HFF-Myc (cell line): ENCODE data around the gene ZBTB7A.

Experiments
- DNase-seq: peaks from one replicate; pipeline ENCODE4 v3.0.0-alpha.2; 2011; ENCODE audit warnings: low read depth; ENCODE audit errors: extremely low read depth
- H3K4me3 ChIP-seq: replicated peaks from 2 replicates; pipeline ENCODE4 v1.5.1; 2011; ENCODE audit warnings: low read depth, mild to moderate bottlenecking, control low read depth, low read length
- TF ChIP-seq, protein P1 (sequence below): IDR thresholded peaks from 2 replicates; pipeline ENCODE4 v1.5.1; 2012; ENCODE audit warnings: mild to moderate bottlenecking, low read depth, low read length, control low read depth; ENCODE audit errors: missing control alignments

The ZBTB7A gene

DNA sequence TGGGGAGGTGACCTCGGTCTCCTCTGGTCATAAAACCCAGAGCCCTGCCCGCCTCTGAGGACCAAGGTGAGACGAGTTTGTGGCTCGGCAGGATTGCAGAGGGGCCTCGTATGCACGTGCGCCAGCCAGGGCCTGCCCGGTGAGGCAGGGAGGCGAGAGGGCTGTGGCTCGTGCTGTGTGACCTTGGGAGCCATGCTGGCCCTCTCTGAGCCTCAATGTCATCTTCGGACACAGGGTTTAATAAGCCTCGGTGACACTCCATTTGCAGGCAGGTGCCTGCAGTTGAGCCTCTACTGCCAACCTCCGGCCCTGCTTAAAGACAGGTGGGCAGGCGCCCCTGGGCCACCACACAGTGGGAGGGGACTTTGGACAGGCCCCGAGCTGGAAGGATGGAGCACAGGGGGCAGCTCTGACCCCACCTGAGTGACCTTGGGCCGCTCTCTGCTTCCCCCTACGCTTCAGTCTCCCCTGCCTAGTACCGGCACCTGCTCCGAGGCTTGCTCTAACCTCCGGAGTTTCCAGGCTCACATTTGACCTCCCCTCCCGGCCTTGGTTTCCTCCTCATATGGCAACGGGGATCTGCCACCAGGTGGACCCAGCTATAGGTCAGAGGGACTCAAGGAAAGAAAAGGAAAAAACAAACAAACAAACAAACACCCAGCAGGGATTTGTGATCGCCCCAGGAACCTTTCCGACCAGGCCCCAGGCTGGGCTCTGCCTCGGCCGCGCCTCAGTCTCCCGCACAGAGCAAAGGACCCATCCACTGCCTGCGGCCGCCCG, 3.1 kb downstream of the ZBTB7A start:
- peak overlapping the region; percentile 93 for H3K4me3 ChIP-seq
- TF ChIP-seq, protein P1, sequence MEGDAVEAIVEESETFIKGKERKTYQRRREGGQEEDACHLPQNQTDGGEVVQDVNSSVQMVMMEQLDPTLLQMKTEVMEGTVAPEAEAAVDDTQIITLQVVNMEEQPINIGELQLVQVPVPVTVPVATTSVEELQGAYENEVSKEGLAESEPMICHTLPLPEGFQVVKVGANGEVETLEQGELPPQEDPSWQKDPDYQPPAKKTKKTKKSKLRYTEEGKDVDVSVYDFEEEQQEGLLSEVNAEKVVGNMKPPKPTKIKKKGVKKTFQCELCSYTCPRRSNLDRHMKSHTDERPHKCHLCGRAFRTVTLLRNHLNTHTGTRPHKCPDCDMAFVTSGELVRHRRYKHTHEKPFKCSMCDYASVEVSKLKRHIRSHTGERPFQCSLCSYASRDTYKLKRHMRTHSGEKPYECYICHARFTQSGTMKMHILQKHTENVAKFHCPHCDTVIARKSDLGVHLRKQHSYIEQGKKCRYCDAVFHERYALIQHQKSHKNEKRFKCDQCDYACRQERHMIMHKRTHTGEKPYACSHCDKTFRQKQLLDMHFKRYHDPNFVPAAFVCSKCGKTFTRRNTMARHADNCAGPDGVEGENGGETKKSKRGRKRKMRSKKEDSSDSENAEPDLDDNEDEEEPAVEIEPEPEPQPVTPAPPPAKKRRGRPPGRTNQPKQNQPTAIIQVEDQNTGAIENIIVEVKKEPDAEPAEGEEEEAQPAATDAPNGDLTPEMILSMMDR: no peak
- no peak for DNase-seq

DNA sequence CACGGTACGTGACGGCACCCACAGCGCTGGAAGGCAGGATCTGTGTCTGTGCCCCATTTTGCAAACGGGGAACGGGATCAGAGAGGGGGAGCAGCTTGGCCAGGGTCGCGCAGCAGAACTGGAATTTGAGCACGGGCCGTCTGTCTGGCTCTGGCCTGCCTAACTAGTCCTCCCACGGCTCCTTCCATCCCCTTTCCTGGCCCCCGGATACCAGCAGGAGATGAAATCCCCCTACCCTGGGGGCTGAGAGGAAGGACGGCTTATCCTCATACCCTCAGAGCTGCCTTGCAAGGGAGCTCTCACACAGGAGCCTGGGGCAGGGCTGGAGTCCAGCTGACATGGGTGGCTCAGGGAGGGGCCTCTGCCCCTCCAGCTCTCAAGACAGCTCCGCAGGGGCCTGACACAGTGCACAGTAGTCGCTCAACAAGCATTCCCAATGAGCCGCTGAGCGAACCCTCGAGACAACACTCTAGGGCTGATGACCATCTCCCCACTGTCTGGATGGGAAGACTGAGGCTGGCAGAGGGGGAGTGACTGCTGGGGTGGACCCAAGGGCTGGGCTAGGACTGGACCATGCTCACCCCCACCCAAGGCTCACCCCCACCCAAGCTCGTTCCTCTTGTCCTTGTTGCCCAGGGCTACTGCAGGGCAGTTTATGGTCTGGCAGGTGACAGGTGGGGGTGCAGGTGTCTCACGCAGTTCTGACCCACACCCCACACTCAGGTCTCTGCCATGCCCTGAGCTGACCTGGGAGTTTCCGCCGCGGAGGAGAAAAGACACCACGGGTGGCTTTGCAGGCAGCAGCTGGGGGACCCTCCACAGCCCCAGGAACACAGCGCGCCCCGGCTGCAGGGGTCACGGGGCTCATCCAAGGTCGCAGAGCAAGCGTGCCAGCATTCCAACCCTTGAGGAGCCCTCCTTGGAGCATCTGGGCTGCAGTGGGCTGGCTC, 4.0 kb downstream of the ZBTB7A start:
- peak overlapping the region; percentile 93 for H3K4me3 ChIP-seq
- DNase-seq: no peak
- TF ChIP-seq, protein P1: no peak

DNA sequence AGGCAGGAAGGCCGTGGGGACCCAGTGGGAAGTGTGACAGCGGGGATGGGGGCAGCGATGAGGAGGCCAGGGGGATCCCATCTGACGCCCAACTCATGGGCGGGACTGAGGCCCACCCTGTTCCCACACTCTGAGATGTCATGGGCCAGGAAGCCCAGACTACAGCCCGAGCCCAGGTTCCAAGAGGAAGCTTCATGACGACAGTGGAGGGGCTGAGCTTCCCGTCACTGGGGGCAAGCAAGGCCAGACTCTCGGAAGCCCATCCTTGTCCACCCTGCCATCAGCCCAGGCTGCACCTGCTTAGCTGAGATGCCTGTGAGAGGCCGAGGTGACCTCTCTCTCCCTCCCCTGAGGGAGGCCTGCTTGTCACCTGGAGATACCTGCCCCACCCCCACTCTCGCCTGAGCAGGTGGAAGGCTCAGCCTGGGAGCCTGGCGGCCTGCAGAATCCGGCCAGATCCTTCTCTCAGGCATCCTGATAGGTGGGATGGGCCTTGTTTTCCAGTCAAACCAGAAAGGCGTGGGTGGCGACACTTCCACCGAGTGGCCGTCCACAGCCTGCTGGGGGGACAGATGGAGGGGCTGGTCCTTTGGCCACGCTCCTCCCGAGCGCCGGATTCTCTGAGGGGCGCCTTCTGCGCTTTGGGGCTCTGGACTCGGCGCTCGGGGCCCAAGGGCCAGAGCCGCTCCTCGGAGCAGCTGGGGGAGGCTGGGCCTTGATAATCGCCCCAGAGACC, 4.8 kb downstream of the ZBTB7A start:
- peak overlapping the region; percentile 93 for H3K4me3 ChIP-seq
- DNase-seq: no peak
- TF ChIP-seq, protein P1: no peak

DNA sequence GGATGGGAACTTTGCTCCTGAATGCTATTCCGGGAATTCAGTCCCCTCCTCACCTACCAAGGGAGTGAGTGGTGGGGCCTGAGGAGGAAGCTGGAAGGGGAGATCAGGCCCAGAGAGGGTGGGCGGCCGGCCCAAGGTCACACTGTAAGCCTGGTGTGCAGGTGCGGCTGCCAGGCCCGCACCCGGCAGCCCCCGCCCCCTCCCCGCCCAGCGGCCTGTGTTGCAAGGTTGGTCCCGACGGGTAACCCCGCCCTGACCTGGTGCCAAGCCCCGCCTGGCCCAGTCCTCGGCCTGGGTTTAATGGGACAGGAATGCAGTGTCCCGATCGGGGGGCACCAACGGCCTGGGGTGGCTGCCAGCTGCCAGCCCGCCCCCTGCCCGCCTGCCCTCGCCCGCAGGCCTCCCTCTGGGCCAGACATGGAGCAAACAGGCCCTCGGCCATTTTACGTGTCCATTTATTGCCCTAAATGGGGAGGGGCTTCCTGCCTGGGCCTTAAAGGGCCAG, 5.5 kb downstream of the ZBTB7A start:
- TF ChIP-seq, protein P1: no peak
- H3K4me3 ChIP-seq: peak overlapping the region; percentile 93
- DNase-seq: no peak

DNA sequence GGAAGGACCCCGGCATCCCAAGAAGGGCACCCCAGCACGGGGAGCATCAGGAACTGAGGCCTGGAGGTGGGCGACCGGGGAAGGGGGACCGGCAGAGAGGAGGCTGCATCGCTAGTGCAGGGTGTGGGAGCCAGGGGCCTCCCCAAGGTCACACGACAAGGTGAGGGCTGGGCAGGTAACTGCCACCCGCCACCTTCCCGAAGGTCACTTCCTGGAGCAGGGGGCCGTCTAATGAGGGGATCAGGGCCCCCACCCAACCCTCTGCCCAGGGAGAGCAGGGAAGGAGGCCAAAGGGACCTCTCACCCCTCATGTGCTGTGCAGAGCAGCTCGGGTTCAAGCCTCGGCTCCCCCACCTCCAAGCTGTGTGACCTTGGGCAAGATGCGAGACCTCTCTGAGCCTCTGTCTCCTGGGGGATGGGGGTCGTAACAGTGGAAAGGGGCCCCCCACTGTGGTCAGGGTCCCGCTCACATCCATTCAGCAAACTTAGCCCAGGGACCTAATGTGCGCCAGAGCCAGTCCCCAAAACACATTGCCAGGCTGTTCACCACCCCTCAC, 6.0 kb downstream of the ZBTB7A start:
- no peak for DNase-seq

More for the DNA sequence above, 6.0 kb downstream of the ZBTB7A start:
- TF ChIP-seq, protein P1: no peak
- H3K4me3 ChIP-seq: peak overlapping the region; percentile 93; the same call in 1 of the 2 replicates
